ENCODE measurements around the gene PTPRS. TPM values are rescaled to one million over a fixed set of nuclear protein-coding genes. Genes with fewer than 3 reads are reported as not detected.

PTPRS gene
- total RNA-seq, 1 donor from 2014 or later: 167 TPM

- peaks cover 12% of the 10 kb centered on the region for H3K27me3 Mint-ChIP-seq (ENCODE audit: insufficient read depth, low read depth)
- no peak overlapping the region for H3K9ac ChIP-seq
- peaks cover 21% of the 10 kb centered on the region for H3K4me1 ChIP-seq
- no peaks in the 10 kb centered on the region for H3K9me3 Mint-ChIP-seq
- H3K4me2 ChIP-seq: no peak overlapping the region
- H3K36me3 ChIP-seq: no peaks in the 10 kb centered on the region
- no peaks in the 10 kb centered on the region for H3K27me3 ChIP-seq
- peaks cover 86% of the 10 kb centered on the region for H3K79me2 ChIP-seq (ENCODE audit: low read depth)
- H3K4me3 Mint-ChIP-seq: peak overlapping the region; percentile 72
- H3K4me3 ChIP-seq: no peak overlapping the region
- peaks cover 27% of the 10 kb centered on the region for H3F3A ChIP-seq (ENCODE audit: low read depth)
- peak overlapping the region; percentile 54 for H3K27ac Mint-ChIP-seq
- TF ChIP-seq EZH2phosphoT487 (IDR thresholded peaks at IDR 0.05): no peak
- no peak for TF ChIP-seq EZH2 (IDR thresholded peaks at IDR 0.05)
- no peak for TF ChIP-seq CTCF (IDR thresholded peaks at IDR 0.05)
- peaks cover 96% of the 10 kb centered on the region for H4K20me1 ChIP-seq (ENCODE audit: low read depth)
- DNase-seq (ENCODE audit: low spot score): no peak
- H3K9me3 ChIP-seq (ENCODE audit: low read depth): no peaks in the 10 kb centered on the region
- H2AFZ ChIP-seq (replicated peaks): no peak overlapping the region
- H3K4me1 Mint-ChIP-seq: peaks cover 17% of the 10 kb centered on the region
- peaks cover 9% of the 10 kb centered on the region for H3K36me3 Mint-ChIP-seq
- no peak overlapping the region for H3K27ac ChIP-seq
Observed at GRCh38 chr19:5296021-5296420, 44.6 kb downstream of the PTPRS start.

- peak overlapping the region; percentile 43 for H3K27ac Mint-ChIP-seq
- H3K27ac ChIP-seq: peak overlapping the region; percentile 76
- peak overlapping the region; percentile 32 for H3K9ac ChIP-seq
Observed at GRCh38 chr19:5294403-5295160, 46.0 kb downstream of the PTPRS start.

GRCh38 chr19:5293612-5294378 lies 46.8 kb downstream of the PTPRS start:
- H3K36me3 Mint-ChIP-seq: peaks cover 5% of the 10 kb centered on the region
- Histone ChIP-seq H2AFZ (replicated peaks) (no peak overlapping the region), H3K4me1 (peaks cover 34% of the 10 kb centered on the region), H3K79me2 (ENCODE audit: low read depth) (peaks cover 87% of the 10 kb centered on the region), H3F3A (ENCODE audit: low read depth) (peaks cover 27% of the 10 kb centered on the region), H3K9ac (peak overlapping the region; percentile 32), H3K36me3 (no peaks in the 10 kb centered on the region), H3K27me3 (no peaks in the 10 kb centered on the region), H3K27ac (peak overlapping the region; percentile 76), H4K20me1 (ENCODE audit: low read depth) (peaks cover 96% of the 10 kb centered on the region), H3K4me3 (peak overlapping the region; percentile 96), H3K4me2 (peak overlapping the region; percentile 99), H3K9me3 (ENCODE audit: low read depth) (no peaks in the 10 kb centered on the region)
- peak overlapping the region; percentile 90 for H3K4me3 Mint-ChIP-seq
- peaks cover 24% of the 10 kb centered on the region for H3K4me1 Mint-ChIP-seq
- peaks cover 8% of the 10 kb centered on the region for H3K27me3 Mint-ChIP-seq (ENCODE audit: insufficient read depth, low read depth)
- DNase-seq (ENCODE audit: low spot score): peak; percentile 88
- no peaks in the 10 kb centered on the region for H3K9me3 Mint-ChIP-seq
- TF ChIP-seq EZH2phosphoT487 (IDR thresholded peaks at IDR 0.05) (no peak), CTCF (IDR thresholded peaks at IDR 0.05) (no peak), EZH2 (IDR thresholded peaks at IDR 0.05) (no peak)
- H3K27ac Mint-ChIP-seq: no peak overlapping the region

More at GRCh38 chr19:5294403-5295160, 46.0 kb downstream of the PTPRS start:
- Mint-ChIP-seq H3K9me3 (no peaks in the 10 kb centered on the region), H3K36me3 (peaks cover 9% of the 10 kb centered on the region), H3K4me1 (peaks cover 20% of the 10 kb centered on the region), H3K27me3 (ENCODE audit: insufficient read depth, low read depth) (peaks cover 10% of the 10 kb centered on the region), H3K4me3 (peak overlapping the region; percentile 90)
- no peak overlapping the region for H2AFZ ChIP-seq (replicated peaks)
- H3K4me1 ChIP-seq: peaks cover 34% of the 10 kb centered on the region
- H3K36me3 ChIP-seq: no peaks in the 10 kb centered on the region
- peak; percentile 43 for DNase-seq (ENCODE audit: low spot score)
- H3K9me3 ChIP-seq (ENCODE audit: low read depth): no peaks in the 10 kb centered on the region
- peak overlapping the region; percentile 99 for H3K4me2 ChIP-seq
- H3K79me2 ChIP-seq (ENCODE audit: low read depth): peaks cover 87% of the 10 kb centered on the region
- TF ChIP-seq EZH2 (IDR thresholded peaks at IDR 0.05): no peak
- no peak for TF ChIP-seq EZH2phosphoT487 (IDR thresholded peaks at IDR 0.05)
- TF ChIP-seq CTCF (IDR thresholded peaks at IDR 0.05): no peak
- H3F3A ChIP-seq (ENCODE audit: low read depth): peaks cover 27% of the 10 kb centered on the region
- peaks cover 96% of the 10 kb centered on the region for H4K20me1 ChIP-seq (ENCODE audit: low read depth)
- peak overlapping the region; percentile 96 for H3K4me3 ChIP-seq
- H3K27me3 ChIP-seq: no peaks in the 10 kb centered on the region

All from neural progenitor cell (in vitro differentiated cells).